ENCODE data around the gene STAT2.
"Not testable (repeated sequence)": the region's sequence is repeated elsewhere in the genome, so short reads cannot be mapped to it uniquely, and the experiment has no call there.

The STAT2 gene

DNA sequence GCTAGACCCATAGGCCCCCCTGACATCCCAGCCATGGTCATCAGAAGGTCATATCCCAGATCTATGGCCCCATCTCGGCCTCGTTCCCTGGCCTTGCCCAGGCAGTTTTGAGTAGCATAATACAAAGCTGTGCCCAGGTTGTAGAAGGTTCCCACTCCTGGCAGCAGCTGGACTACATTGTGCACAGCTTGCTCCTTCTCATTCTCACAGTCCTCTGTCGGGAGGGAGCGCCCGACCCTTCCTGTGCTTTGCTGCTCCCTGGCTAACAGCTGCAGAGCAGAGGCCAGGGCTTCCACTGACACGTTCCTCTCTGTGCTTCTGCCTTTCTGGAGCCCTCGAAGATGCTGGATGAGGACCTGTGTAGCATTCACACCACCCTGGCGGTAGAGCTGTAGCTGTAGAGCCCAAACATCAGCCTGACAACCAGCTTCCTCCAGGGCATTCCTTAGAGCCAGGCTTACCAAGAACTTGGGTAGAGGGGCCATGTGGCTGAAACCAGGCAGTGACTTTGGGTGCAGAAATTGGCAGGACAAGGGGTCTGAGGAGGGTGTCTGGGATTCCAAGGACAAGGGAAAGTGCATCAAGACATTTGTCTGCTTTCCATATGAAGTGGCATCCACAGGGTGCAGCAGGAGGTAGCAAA lies 1.7 kb upstream of the STAT2 start:
- DNase-seq: no peak

DNA sequence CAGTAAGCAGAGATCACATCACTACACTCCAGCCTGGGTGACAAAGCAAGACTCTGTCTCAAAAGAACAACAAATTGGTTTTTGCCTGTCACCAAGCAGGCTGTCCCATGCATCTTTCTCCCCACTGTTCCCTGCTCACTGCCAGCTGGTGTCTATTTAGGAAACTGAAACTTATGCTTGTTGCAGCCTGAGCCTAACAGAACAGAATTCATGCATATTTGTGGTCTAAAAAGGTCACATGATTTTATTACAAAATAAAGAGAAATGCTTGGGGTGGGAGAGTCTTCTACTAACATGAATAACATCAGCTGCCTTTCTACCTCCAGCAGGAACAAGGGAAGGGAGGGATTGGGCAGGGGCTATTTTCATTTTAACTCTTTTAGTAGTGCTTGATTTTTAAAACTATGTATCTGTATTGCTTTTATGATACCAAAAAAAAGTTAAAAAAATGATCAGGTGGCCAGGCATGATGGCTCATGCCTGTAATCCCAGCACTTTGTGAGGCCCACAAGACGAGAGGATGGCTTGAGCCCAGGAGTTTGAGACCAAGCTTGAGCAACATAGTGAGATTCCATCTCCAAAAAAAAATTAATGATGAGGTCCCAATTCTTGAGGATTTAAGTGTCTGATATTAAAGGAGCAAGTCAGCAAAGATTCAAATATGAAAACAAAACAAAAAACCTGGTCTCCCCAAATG lies 923 bp downstream of the STAT2 start:
- DNase-seq: no peak

DNA sequence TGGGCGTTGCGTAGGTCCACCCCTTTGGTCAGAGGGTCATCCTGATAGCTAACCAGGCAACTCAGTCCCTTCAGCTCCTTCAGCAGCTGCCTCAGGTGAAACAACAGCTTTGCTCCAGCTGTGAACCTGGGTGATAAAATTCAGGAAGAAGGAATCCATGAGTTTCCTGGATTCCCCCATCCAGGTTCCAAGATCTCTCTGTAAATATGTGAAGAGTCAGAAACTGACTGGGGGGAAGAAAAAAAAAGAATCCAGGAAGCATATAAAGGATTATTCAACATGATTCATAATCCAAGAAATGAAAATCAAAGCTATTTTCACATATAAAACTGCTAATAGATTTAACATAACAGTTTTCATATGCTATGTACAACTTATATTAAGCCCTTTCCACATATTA lies 8.6 kb downstream of the STAT2 start:
- no peak for DNase-seq

DNA sequence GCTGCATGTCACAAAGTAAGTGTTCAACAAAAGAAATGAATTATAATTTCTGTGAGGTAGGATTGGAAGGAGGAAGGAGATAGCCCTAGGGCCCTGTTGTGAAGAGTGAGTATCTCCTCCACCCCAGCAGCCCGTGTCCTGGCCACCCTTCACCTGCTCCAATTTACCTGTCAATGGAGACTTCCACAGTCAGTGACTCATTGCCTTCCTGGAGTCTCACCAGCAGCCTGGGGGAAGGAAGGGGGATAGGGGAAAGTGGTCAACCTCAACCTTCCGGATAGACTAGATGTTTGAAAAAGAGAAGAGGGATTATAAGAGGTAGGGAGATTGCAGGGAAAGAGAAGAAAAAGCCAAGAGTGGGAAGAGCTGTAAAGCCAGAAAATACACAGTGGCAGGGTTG lies 9.2 kb downstream of the STAT2 start:
- DNase-seq: no peak

DNA sequence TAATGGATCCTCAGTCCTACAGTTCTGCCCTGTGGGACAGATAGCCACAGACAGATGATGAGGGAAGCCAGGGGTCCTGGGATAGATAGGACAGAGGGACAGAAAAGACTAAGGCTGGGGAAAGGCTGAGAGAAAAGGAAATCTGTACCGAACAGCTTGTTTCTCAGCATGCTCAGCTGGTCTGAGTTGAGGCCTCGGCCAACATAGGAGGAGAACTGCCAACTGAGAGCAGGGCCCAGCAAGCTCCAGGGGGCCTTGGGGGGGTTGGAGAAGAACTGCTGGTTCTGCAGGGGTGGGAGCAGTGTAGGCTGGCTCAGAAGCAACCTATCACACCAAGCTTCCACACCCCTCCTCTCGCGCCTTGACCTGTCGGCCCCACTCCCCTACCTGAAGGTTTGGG lies 11.1 kb downstream of the STAT2 start:
- no peak for DNase-seq

DNA sequence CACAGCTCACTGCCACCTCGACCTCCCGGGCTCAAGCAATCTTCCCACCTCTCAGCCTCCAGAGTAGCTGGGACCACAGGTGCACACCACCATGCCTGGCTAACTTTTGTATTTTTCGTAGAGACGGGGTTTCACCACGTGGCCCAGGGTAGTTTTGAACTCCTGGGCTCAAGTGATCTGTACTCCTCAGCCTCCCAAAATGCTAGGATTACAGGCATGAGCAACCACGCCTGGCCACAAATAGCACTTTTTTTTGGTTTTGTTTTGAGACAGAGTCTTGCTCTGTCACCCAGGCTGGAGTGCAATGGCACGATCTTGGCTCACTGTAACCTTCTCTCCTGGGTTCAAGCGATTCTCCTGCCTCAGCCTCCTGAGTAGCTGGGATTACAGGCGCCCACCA lies 12.7 kb downstream of the STAT2 start:
- not testable (repeated sequence) for DNase-seq

DNA sequence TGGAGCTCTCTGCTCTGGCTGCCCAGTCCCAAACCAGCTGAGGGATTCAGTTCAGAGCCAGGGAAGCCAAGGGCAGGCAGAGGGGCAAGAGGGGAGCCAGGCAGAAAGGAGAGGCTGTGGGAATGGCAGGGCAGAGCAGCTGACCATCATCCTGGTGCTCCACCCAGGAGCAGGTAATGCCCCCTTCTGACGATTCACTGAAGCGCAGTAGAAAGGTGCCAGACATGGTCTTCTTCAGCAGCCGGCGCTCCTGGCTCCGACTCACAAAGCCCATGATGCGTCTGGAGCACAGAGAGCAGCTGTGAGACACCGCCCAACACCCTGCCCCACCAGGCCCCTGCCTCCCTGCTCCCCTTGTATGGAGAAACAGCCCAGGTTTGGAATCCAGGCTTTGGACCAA lies 13.2 kb downstream of the STAT2 start:
- no peak for DNase-seq

DNA sequence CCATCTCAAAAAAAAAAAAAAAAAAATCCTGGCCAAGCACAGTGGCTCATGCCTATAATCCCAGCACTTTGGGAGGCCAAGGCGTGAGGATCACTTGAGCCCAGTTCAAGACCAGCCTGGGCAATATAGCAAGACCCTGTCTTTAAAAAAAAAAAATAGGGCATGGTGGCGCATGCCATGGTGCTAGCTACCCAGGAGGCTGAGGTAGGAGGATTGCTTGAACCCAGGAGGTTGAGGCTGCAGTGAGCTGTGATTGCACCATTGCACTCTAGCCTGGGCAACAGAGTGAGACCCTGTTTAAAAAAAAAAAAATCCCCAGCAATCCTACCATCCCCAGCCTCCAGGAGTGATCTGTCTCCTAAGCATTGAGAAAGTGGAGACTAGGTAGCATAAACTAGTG lies 17.6 kb downstream of the STAT2 start:
- DNase-seq: not testable (repeated sequence)

DNA sequence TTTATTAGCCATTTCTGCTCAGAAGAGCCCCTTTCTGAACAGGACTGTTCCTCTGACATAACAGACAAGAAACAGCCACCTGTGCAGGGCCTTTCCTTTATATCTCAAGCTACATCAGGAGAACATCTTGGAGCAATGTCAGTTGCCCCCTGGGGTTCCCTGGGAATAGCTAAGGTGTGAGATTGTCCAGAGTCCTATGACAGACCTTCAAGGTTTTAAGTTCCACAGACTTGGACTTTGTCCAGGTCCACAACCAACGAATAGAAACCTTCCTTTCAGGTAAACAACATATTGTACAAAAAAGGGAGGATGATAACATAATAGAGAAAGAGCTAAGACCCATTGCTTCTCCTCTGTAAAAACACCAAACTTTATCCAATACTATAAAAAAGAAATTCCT lies 18.3 kb downstream of the STAT2 start:
- no peak for DNase-seq

DNA sequence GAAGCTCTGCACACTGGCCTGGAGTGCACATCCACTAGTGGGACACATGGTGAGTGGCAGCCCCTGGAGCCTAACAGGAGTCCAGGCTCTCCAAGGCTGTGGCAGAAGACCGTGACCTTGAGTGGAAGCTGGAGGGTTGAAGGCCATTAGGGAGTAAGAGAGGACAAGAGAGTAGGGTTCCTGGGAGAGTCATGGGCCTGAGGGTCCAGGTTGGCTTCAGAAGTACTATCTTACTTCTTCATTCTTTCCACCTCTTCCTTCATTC lies 20.8 kb downstream of the STAT2 start:
- DNase-seq: no peak

DNA sequence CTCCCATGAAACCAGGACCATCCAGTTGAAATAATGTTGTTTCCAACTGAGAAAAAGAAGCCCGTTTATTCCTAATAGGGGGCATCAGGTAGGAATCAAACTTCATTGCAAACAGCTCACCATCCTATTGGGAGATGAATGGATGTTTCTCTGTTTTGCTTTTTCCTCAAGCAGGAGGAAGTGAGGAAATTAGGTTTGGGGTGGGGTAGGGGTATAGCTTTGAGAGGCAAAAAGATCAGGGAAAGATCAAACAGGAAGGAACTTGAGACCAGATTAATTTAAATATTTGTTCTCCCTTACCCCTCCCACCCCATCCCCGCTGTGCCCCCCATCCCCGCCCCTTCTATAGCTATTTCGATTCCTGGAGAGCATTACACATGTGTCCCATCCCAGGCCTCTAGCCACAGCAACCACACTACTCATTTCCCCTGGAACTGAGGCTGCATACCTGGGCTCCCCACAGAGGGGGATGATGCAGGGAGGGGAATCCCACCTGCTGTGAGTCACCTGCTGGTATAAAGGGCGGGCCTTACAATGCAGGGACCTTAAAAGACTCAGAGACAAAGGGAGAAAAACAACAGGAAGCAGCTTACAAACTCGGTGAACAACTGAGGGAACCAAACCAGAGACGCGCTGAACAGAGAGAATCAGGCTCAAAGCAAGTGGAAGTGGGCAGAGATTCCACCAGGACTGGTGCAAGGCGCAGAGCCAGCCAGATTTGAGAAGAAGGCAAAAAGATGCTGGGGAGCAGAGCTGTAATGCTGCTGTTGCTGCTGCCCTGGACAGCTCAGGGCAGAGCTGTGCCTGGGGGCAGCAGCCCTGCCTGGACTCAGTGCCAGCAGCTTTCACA lies 21.4 kb downstream of the STAT2 start, which contains the start of gene IL23A:
IL23A (plus strand) TSS at position 577 of the 850 bp plus-strand sequence; CDS start at position 738, 161 bp downstream.
- peak; percentile 88 to 89 for DNase-seq

DNA sequence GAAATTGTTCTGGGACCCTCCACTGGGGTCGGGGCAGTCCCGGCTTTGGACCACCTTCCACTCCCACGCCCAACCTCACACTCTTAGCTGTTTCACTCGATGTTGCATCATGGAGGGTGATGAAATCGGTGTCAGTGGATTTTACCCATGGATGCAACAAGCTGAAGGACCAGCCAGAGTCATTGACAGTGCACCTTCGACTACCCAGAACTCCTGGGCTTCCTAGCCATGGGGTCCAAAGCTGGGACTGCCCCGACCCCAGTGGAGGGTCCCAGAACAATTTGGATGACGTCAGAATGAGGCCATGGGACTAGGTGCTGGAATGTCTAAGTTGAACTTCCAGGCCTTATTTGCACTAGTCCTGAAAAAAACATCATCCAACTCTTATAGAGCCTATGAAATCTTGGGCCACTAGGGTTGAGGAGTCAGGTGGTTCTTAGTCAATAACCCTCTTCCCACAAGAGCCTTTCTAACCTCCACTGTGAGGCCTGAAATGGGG lies 22.1 kb downstream of the STAT2 start:
- DNase-seq: no peak

DNA sequence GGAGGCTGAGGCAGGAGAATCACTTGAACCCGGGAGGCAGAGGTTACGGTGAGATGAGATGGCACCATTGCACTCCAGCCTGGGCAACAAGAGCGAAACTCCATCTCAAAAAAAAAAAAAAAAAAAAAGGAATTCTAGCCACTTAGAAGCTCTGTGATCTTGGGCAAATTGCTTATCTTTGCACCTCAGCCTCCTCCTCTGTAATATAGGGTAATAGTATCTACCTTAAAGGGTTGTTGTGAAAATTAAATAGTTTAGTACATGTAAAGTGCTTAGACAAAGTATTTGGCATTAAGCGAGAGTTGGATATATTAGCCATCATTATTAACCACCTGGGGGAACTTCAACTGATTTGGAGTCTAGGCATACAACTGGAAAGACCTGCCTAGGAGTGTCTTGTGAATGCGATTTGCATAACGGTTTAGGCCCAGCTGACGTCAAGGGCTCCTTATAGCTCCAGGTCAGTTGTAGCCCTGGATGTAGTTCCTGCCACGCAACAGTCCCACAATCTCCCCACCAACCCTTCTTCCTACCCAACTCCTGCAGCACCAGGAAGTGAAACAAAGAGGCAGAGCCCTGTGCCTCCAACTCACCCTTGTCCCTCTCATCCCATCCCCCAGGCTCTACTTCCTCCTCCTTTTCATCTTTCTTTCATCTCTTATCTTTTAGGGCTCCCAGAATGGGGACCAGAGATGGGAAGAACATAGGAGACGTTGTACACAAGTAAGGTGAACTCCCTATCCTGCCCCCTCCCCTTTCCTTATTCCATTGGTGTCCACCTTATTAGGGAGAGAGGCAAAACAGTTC lies 23.3 kb downstream of the STAT2 start:
- no peak for DNase-seq

DNA sequence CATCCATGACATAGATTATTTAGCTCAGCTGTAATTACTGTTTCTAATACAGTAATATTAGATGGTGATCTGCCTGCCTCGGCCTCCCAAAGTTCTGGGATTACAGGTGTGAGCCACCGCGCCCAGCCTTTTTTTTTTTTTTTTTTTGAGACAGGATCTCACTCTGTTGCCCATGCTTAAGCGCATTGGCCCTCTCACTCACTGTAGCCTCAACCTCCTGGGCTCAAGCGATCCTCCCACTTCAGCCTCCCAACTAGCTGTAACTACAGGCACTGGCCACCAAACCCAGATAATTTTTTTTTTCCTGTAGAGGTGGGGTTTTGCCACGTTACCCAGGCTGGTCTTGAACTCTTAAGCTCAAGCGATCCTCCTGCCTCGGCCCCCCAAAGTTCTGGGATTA lies 24.4 kb downstream of the STAT2 start:
- DNase-seq: not testable (repeated sequence)

DNA sequence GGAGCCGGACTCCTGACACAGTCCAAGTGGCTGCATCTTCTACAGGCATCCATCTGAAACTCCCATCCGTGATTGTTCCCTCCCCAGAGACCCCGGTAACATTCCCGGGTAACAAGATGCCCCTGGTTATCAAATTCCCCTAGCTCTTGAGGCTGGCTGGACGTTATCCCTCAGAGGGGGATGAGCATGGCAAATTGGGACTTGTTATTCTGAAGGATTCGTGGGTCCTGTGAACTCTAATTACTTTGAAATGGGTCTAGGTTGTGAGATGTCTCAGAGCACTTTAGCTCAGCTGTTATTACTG lies 25.5 kb downstream of the STAT2 start:
- no peak for DNase-seq

DNA sequence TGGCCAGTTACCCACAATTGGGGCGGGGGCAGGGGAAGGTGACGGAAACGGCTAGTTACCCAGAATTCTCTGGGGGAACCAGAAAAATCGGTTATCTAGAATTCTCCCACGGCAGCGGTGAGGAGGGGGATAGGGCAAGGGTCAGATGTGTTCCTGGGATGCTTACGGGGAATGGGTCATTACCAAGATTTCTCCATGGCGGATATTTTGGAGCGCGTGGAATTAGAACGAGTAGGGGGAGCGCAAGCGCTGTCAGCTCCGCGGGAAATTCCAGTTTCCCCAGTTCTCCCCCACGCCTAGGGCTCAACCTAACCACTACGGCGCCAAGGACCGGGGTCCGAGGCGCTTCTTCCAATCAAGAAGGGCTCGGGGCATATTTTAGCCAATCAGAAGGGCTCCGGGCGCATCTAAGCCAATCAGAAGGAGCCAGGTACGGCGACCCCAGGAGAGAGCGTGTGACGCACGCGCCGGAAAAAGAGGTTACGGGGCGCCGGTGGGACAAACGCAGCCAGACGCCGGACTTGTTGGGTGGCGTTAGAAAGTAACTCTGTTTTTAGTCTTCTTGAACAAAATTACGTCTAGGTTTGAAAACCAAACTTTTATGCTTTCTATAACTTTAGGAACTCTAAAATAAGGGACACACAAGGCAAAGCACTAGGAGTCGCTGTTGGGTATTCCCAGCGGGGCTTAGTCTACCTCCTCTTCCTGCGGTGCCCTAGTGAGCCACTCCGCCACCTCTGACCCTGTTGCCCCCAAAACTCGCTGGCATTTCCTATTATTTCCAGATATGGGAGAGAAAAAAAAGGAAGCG lies 26.0 kb downstream of the STAT2 start, which contains the start of gene PAN2:
PAN2 (minus strand) TSS at position 322 of the 811 bp plus-strand sequence. CDS start 906 bp downstream, outside the sequence.
- DNase-seq: peak; percentile 91 to 92

DNA sequence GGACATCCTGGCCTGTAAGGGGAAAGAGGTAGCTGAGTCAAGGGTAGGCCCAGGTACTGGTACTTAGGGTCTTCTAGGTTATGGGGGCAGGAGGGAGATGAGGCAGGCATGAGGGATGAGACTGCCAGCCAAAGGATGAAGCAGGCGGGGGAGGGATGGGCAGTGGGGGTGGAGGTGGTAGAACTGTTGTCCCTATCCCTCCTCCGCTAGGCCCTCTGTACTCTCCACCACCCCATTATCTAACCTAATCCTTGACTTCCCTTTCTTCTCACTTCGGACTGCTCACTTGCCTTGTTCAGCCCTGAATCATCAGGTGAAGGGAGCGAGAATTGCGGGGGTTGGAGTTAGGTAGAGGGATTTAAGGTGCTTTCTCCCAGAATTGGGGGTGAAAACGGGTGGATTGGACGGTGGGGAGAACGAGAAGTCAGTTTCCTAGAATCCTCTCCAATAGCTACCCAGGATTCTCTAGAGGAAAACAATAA lies 26.7 kb downstream of the STAT2 start:
- no peak for DNase-seq

DNA sequence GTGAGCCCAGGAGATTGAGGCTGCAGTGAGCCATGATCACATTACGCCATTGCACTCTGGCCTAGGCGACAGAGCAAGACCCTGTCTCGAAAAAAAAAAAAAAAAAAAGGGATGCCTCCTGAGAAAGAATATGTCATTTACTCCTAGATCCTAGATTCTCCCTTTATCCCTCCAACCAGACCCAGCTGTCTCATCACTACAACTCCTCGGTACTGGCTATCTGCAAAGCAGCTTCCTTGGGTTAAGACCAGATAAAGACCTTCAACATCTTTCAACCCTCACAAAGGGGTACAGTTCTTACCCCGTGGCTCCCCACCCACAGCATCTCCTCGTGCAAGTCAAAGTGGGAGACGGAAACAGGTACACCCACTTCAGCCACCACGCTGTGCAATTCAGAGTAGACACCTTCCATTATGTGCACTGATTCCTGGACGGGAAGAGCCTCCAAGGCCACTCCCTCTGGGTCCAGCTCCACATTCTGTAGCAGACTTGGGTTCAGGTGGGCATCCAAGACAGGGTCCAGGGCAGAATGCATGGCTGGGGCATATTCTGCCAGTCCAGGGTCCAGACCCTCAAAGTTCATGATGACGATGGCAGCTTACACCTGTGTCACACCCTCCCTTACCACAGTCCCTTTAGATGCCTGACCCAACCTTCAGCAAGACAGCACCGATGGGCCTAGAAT lies 27.3 kb downstream of the STAT2 start:
- DNase-seq: no peak

DNA sequence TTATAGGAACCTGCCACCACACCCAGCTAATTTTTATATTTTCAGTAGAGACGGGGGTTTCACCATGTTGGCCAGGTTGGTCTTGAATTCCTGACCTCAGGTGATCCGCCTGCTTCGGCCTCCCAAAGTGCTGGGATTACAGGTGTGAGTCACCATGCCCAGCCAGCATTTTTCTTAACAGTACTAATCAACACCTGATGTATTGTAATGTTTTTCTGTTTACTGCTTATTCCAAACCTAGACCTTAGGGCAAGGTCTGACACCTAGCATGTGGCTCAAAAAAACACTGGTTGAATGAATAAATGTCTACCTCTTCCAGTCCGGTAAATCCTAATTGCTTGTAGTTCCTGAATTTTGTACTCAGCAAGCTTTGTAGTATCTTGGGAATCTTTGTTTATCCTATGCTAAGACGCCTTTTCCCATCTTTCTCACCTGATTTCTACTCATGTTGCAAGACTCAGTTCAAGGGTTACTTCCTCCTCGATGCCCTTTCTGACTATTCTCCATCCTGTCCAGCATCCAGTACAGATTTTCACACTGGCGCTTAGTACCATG lies 28.9 kb downstream of the STAT2 start:
- no peak for DNase-seq

DNA sequence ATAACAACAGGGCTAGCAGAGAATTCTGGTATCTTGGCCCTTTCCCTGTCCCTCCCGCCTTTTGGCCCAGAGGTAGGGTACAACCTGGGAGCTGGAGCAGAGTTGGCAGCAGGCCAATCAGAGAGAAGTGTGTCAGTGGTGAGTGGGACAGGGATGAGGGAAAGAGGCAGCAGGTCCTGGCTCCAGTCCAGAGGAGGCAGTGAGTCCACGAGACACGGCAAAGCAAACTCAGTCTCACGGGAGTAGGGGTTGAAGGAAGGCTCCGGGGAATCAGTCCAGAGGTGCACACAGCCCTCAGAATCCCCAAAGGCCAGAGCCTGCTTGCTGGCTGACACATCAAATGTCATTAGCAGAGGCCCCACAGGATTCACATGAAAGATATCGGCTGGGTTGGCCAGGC lies 33.4 kb downstream of the STAT2 start:
- no peak for DNase-seq

DNA sequence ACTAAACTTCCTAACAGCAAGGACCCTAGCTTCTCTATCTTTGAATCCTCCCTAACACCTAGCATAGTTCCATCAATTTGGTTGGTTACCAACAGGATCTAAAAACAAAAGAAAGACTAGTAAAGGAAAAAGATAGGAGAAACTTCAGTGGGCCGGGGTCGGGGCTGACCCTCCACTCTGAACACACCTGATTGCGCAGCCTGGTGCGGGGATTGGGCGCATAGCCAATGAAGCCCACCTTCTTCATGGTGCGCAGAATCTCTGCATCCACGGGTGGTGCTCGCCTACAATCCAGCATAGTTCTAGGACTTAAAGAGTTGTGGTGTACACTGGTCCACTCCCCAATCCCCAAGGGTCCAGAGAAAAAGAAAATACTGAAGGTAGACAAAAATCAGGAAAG lies 33.8 kb downstream of the STAT2 start:
- no peak for DNase-seq

Data from activated CD4-positive, alpha-beta T cell treated with anti-CD3 and anti-CD28 coated beads for 4 hours (primary cell).